Activated CD4-positive, alpha-beta T cell treated with anti-CD3 and anti-CD28 coated beads, Interleukin-2, amount 50 U/mL, for 4 hours (primary cell): Measurements from ENCODE around the gene TMEM235.

ENCODE experiments used
- DNase-seq, 2 experiments: peaks; one replicate each; pipeline ENCODE4 v3.0.0-alpha.2; 2020

Gene TMEM235

GRCh38 chr17:78273813-78274212 lies 42.4 kb downstream of the TMEM235 start:
- no peak for DNase-seq

- no peak for DNase-seq
Measured at GRCh38 chr17:78275355-78275754, 43.9 kb downstream of the TMEM235 start.

DNA sequence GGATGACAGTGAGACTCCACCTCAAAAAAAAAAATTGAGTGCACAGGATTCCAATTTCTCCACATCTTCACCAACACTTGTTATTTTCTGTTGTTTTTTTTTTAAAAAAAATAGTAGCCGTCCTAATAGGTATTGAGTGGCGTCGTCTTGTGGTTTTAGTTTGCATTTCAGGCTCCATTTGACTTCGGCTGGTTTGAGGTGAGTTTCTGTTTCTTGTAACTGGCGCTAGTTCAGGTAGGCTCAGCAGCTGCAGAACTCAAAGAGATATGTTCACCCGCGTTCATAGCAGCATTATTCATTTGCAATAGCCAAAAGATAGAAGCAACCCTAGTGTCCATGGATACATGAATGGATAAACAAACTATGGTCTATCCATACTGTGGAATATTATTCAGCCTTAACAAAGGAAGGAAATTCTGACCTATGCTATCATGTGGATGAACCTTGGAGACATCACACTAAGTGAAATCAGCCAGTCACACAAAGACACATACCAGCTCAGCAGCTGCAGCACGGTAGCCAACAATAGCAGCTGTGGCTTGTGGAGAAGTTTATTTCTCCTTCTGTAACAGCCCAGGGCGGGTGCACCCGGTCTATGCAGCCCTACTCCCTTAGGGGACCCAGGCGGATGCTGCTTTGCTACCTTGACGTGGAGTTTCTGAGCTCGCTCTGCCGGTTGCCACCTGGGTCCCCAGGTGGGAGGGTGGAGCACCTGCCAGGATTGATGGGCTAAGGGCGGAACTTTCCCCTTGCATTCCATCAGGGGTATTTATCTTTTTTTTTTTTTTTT lies 44.9 kb downstream of the TMEM235 start:
- DNase-seq: no peak

DNA sequence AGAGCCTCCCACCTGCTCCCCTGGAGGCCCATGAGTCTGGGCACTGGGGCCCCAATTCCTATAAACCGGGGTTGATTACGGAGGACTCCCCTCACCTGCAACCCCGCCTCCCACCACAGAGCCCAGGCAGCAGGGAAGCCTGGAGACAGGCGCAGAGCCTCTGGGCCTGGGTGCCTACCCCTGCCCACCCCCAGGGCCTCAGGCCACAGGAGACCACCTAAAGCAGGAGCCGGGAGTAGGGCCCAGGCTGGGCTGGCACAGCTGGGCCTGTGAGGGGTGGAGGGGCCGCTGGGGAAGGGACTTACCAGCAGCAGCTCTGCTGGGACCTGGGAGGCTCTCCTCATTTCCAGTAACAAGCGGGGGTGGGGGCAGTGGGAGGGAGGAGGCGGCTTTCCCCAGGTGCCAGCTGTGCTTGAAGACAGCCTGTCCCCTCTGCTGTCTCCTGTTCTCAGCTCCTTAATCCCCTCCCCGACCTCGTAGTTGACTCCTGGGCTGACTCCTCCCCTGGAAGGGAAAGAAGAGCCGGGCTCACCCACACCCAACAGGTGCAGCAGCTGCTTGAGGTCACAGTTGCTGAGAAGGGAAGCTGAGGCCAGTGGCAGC lies 46.8 kb downstream of the TMEM235 start:
- no peak for DNase-seq

DNA sequence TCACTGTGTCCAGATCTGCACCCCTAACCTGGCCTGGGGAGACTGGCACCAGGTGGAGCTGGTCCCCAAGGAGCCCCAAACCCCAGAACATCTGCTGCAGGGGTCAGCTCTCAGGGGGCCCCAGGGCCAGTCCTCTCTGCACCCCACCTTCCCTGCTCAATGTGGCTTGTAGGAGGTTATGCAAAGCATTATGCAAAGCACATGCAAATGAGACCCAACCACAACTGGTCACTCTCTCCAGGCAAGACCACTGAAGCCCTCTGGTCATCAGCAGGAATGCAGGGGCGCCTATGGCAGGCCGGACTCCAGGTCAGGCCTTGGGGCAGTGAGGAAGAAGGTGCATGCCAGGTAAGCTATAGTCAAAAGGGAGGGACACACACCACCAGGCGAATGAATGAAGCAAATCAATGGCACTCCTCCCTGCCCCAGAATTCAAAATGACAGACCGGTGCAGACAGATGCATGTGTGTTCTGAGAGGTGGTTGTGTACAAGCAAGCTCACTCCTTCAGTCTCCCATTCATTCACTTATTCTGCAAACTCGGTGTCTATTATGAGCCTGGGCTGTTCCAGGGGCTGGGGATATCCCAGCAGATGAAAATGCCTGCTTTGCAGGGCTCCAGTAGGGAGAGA lies 48.0 kb downstream of the TMEM235 start:
- no peak for DNase-seq

DNA sequence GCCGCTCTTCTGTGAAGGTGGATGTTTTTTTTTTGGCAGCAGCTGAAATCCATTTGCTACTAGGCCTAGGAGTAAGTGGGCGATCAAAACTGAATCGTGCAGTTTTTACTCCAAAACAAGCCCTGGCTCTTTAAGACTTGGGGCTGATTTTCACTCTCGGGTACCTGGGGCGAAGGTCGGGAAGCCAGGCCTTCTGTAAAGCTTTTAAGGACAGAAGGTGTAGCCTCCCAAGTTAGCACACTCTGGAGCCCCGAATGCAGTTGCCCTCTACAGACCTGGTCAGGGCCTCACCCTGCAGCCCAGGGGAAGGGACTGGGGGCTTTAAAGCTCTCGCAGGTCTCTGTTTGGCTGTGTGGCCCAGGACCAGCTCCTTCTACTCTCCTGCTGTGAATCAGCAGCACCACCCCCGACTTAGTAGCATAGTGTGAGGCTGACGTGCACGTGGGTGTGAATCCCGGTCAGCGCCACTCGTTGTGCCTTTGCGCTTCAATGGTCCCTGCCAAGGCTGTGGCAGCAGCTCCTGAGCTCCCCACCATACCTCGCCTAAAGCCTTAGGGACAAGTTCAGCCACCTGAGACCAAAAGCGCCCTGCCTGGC lies 49.9 kb downstream of the TMEM235 start:
- no peak for DNase-seq

- no peak for DNase-seq
Measured at GRCh38 chr17:78284146-78284545, 52.7 kb downstream of the TMEM235 start.

DNA sequence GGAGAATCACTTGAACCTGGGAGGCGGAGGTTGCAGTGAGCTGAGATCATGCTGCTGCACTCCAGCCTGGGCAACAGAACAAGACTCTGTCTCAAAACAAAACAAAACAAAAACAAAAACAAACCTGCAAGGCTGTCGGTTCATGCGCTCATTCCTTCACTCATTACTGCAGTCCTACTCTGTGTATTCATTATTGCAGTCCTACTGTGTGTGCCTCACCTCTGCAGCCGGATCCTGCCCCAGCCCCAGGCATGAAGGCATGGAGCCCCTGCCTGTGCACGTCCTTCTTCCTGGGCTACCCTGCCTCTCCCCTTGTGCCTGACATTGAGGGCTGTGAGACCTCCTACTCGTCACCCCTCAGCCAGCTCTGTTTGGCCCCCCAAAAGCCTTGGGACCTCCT lies 57.6 kb downstream of the TMEM235 start:
- DNase-seq: no peak

- DNase-seq: peak; percentile 71 to 77
Measured at GRCh38 chr17:78289802-78290363, 58.5 kb downstream of the TMEM235 start.
